Measurements from ENCODE around the gene SMYD2.
"Not testable (repeated sequence)": the region's sequence is repeated elsewhere in the genome, so short reads cannot be mapped to it uniquely, and the experiment has no call there.

The SMYD2 gene

DNA sequence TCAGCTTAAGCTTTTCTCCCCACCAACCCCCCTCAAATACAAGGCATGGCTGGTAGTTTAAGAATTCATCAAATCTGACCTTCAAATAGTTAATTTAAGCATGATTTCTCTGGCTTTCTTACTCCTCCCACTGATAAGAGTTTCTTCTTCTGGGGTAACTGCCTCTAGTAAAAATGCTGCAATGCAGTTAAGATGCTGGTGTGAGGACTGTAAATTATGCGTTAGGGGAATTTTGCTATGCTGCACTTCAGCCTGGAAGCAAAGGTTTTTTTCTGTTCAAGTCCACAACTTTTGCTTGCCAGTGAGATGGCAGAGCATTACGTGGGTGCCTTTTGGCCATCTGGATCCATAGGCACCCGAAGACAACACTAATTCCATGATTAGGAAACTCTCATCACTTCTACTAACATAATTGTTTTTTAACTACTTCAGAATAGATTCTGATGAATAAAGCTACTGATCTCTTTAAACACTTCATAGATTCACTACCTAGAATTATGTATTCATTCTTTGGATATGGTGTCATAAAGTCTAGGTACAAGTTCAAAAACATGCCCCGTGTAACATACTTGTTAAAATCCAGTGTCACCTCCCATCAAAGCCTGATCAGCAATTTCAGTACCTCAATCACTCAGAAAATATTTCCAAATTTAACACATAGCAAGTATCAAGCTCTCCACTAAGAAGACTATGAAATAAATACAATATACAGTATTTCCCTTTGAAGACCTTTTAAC is 8.8 kb upstream of the SMYD2 start:
- DNase-seq (ENCODE audit: low spot score), result no peak

- no peak for DNase-seq (ENCODE audit: low spot score)
Measured at GRCh38 chr1:214272964-214273533, 7.9 kb upstream of the SMYD2 start.

DNA sequence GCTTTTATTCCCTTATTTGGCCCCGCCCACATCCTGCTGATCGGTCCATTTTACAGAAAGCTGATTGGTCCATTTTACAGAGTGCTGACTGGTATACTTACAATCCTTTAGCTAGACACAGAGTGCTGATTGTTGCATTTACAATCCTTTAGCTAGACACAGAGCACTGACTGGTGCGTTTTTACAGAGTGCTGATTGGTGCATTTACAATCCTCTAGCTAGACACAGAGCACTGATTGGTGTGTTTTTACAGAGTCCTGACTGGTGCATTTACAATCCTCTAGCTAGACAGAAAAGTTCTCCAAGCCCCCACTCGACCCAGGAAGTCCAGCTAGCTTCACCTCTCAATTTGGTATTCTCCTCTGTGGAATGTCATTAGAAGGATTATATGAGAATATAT is 5.3 kb upstream of the SMYD2 start:
- DNase-seq (ENCODE audit: low spot score), result not testable (repeated sequence)

- DNase-seq (ENCODE audit: low spot score), result peak; percentile 9
Measured at GRCh38 chr1:214276786-214277185, 4.2 kb upstream of the SMYD2 start.

GRCh38 chr1:214277704-214278635 is 3.0 kb upstream of the SMYD2 start:
- DNase-seq (ENCODE audit: low spot score), result no peak

- peak; percentile 24 for DNase-seq (ENCODE audit: low spot score)
Measured at GRCh38 chr1:214280386-214281020, 456 bp upstream of the SMYD2 start.

DNA sequence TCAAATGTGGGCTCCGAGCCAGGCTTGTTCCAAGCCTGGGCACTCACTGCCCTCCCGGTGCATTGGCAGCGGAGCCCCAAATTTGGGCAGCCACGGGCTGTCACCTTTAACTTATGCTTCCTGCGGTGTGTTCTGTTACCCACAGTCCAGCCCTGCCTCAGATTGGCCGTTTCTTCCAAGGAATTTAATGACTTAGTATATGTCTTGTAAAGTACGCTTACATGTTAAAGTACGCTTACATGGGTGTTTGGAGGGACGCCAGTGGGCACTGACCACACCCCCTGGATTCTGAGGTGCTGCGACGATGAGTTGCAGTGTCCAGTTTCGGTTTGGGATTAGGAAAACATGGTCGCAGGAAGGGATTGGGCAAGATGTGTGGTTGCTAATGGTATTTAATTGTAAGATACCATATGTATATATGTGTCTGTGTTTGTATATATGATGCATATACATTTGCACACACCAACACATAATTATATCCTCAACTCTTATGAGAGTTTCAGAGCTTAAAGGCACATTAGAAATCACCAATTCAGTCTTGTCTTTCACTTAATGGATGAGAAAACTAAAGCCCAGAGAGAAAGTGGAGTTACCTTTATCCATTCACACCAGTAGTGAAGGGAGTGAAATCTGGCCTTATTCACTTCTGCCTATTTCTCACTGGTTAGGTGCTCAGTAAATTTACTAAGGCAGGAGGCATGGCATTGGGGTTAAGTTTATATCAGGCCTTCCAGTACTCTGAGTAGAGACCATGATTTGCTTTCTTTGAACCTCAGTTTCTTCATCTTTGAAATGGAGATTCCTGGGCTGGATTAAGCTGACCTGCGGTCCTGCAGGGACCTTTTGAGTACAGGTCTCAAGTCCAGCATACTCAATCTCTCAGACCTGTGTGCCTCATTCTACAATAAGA is 1.0 kb downstream of the SMYD2 start:
- DNase-seq (ENCODE audit: low spot score), result peak; percentile 62

DNA sequence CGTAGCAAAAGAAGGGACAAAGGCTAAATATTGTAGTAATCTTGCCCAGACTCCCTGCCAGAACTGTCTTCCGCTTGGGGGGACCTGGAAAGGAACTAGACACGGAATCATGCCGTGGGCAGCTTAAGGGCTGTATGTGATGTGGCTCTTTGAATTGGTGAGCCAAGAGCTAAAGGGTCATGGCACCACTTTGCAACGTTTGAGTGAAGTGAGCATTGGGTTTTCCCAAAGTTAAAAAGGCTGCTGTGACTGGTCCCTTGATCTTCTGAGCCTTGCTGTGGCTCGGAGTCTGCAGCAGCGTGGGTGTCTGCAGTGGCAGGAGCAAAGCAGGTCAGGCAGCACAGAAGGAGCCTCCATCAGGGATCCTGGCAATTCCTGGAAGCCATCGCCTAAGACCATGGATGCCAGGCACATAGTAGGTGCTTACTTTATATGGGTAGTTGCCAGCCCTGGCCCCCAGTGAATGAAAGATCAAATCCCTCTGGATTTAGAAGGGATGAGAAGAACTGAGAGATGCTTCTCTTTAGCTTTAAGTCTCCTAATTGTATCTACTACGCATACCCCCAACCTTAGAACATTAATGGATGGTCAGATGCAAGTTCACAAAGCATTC is 1.8 kb downstream of the SMYD2 start:
- no peak for DNase-seq (ENCODE audit: low spot score)

- DNase-seq (ENCODE audit: low spot score), result no peak
Measured at GRCh38 chr1:214285610-214286440, 4.9 kb downstream of the SMYD2 start.

DNA sequence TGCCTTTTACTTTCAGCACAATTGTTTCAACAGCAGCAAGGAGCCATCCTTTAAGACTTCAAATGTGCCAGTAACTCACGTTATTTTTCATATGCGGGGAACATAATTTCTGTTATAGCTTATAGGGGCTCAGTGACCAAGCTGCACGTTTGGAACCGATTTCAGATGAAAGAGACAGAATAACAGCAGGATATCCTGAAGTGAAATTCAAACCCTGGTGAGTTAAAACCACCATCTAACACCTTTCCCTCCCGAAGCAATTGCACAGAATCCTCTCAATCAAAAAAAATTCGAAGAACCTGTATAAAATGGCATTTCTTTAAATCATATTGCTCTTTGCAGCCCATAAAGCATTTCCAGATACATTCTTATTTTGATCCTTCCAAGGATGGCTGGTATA is 6.9 kb downstream of the SMYD2 start:
- DNase-seq (ENCODE audit: low spot score), result no peak

- no peak for DNase-seq (ENCODE audit: low spot score)
Measured at GRCh38 chr1:214289574-214290272, 8.8 kb downstream of the SMYD2 start.

GRCh38 chr1:214290424-214291037 is 9.6 kb downstream of the SMYD2 start:
- DNase-seq (ENCODE audit: low spot score), result no peak

- DNase-seq (ENCODE audit: low spot score), result no peak
Measured at GRCh38 chr1:214292322-214292721, 11.4 kb downstream of the SMYD2 start.

- DNase-seq (ENCODE audit: low spot score), result no peak
Measured at GRCh38 chr1:214295934-214296333, 15.0 kb downstream of the SMYD2 start.

- no peak for DNase-seq (ENCODE audit: low spot score)
Measured at GRCh38 chr1:214296860-214297745, 16.1 kb downstream of the SMYD2 start.

GRCh38 chr1:214300149-214300780 is 19.3 kb downstream of the SMYD2 start:
- DNase-seq (ENCODE audit: low spot score), result no peak

GRCh38 chr1:214301526-214301925 is 20.6 kb downstream of the SMYD2 start:
- DNase-seq (ENCODE audit: low spot score), result no peak

Data from LoVo (cell line).